ENCODE results near the gene CRYBA2.

The CRYBA2 gene

DNA sequence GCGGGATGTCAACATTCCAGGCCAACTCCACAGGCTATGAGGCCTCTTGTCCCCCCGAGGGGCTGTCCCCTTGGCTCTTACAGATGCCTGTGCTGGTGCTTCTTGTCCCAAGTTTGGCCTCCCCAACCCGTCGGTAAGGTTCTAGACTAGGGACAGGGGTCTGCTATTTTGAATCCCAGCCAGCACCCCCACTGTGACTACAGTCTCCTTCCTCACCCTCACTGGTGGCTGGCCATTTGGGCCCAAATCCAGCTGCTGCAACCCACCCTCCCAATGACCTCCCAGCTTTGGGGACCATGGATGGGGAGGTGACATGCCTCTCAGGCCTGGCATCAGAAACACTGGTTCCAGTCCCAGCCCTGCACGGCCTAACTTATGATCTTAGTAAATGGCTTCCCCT lies 29.4 kb upstream of the CRYBA2 start:
- no peak for DNase-seq

DNA sequence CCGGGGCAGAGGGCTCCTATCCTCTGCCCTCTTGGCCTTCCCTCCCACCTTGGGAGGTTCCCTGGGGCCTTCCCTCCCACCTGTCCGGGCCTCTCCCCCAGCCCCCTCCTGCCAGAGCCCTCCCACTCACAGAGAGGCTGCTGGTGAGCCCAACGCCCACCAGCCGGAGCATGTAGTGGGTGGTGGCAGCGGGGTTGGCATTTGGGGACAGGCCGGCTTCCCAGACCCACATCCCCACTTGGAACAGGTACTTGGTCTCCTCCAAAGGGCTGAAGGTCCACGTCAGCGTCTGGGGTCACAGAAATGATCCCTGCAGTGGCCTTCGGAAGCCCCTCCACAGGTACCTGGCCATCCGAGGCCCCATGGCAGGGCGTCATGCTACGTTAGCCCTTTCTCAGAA lies 28.8 kb upstream of the CRYBA2 start:
- DNase-seq: no peak

DNA sequence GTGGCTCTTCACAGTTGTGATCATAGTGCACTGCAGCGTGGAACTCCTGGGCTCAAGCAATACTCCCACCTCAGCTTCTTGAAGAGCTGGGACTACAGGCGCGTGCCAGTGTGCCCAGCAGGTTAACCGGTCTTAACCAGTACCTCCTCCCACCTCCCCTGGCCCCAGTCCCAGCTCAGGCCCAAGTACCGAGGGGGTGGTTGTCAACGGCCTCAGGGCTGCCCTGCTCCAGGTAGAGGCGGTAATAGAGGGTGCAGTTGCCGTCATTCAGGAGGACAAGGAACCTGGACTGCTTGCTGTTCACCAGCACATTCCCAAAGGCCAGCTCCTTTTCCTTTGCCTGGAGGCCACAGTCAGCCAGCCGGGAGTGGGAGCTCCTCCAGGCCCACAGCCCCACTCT lies 28.4 kb upstream of the CRYBA2 start:
- no peak for DNase-seq

DNA sequence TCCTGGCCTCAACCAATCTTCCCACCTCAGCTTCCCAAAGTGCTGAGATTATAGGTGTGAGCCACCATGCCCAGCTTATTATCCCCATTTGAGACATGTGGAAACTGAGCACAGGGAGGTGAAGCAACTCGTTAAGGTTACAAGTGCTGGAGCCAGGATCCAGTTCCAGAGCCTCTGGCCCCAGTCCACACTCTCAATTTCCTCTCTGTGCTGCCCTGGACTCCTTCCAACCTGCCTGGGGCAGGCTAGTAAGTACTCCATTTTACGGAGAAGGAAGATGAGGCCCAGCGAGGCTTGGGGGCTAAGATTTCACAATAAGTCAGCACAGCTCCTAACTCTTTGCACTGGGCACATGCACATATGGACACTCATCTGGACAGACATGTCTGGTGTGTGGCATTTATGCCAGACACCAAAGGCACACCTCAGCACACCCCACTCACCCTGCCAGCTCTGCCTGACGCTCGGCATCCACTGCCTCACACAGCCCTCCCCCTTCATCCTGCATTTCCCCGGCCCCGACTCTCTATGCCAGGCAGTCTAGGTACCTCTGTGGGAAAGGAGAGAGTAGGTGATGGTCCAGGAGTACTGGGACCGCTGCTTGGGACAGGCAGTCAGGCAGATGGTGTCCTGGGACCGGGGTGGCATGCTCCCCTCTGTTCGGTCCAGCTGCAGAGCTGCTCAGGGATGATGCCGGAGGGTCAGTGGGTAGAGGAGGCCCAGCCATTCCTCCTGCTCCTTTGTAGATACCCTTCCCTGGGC lies 27.6 kb upstream of the CRYBA2 start:
- DNase-seq: no peak

DNA sequence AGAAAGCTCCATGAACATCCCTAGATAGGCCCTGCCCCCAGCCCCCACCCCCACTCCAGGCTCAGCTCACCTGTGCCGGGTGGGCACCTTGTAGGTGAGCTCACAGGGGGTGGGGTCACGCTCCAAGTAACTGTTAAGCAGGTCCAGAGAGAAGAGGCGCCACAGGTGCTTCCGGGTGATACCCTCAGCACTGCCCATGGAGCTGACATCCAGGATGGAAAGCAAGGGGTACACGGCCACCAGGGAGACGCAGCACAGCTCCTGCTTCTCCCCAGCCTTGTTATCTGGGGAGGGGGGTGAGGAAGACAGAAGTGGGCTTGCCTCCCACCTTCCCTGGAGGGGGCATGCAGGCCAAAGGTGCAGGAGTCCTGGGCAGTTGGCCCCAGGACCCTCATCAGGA lies 26.2 kb upstream of the CRYBA2 start:
- no peak for DNase-seq

DNA sequence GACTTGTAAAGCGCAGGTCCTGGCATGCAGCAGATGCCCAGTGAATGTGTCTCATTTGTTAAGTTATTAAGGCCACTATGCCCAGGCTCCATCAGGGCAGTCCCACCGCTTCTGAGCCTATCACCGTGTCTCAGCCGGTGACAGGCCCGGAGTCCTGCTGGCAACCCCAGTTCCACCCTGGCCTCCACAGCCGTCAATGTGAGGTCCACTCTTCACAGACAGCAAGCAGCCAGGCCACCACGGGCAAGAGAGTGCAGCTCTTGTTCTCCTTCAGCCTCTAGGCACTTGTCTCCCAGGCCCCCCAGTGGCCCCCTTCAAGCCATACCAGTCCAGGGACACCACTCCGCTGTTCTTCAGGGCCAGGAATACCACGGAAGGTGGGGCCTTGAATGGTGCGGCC lies 25.5 kb upstream of the CRYBA2 start:
- no peak for DNase-seq

DNA sequence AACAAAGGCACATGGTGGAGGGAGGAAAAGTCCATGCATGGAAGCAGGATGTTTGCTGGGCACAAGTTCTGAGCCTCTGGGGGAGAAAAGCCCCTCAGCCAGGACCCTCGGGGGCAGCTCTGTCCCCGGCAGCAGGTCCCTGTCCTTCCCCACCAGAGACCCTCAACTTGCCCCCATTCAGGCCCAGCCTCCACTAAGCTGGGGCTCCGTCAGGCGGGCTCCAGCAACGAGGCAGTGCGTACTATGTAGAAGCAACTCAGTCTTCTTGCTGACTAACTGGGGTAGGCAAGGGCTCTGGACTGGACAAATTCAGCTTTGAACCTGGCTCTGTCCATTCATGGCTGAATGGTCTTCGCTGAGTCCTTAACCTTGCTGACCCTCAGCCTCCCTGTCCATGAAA lies 25.1 kb upstream of the CRYBA2 start:
- DNase-seq: no peak

DNA sequence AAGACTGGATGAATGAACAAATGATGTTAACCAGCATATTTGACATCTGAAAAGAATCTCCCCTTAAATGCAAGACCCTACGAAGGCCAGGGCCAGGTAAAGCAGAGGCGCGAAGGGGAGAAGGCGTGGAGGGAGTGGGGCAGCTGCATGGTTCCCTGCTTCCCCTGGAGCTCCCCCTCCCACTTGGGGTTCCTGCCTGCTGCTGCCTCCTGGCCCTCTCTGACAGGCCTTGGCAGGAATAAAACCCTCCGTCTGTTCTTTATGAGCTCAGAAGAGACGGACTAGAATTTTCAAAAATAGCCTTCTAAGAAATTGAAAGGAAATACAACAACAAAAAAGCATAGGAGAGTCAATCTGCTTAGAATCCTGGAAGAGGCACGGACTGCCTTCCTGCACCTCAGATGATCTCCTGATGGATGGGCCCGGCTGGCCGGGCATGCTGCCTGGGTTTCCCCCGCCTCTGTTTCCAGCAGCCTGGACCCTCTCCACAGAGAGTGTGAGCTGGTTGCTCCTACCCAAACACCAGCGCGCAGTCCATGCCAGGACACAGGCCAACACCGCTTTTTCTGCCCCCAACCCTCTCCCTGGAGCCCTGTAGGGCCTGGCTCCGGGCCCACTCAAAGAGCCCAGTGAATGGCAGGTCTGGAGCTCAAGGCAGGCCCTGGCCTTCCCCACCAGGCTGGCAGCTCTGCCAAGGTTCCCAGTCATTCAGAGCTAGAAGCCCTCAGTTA lies 24.1 kb upstream of the CRYBA2 start:
- DNase-seq: no peak

DNA sequence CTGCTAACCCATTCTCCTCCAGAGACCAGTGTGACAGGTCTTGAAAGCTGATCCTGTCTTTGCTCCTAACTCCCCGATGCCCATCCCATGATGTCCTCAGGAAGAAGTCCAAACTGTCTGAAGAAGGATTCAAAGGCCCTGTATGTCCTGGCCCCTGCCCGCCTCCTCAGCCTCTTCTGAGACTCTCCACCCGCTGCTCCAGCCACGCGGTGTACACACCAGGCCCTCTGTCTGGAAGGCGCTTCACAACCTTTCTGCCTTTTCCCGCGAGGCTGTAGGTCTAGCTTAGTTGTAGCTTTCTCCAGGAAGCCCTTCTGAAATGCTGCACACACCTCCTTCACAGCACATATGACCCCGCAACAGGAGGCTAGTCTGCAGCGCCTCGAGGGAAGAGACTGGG lies 23.5 kb upstream of the CRYBA2 start:
- no peak for DNase-seq

DNA sequence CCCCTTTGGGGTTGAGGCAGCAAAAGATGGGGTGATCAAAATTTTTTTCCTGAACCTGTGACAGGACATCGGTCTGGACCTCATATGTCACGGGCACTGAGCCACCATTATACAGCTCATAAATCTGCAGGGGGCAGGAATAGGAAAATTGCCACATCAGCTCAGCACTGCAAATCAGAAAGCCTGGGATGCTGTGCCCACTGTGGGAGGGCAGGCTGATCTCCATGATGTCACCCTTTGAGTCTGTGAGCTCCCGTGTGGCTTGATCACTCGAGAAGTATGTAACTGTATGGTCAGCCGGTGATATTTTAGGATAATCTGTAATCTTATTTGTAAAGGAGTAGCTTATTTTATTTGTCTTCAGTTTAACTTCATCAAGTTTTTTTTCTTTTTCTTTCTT lies 17.7 kb upstream of the CRYBA2 start:
- no peak for DNase-seq

DNA sequence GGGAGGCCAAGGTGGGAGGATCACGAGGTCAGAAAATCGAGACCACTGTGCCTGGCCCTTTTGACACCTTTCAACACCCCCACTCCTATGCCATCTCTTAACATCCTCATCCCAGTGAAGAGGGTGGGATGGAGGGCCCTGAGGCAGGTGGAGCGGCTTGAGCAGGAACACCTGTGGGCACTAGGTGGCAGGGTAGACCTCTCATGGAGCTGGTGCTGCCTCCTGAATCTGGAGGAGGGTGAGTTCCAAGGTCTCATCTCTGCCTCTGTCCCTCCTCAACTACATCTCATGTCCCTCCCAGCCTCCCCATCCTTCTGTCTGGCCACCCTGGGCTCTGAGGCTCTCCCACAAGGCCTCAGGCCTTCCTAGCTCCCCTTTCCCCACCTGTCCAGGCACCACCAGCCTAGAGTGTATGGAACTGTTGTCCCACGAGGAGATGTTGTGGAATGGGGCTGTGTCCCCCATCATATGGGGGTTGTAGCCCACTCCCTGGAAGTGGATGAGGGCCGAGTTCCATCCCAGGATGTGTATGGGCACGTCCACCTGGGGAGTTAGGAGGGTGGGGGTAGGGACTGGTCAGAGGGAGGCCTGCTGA lies 17.0 kb upstream of the CRYBA2 start:
- no peak for DNase-seq

DNA sequence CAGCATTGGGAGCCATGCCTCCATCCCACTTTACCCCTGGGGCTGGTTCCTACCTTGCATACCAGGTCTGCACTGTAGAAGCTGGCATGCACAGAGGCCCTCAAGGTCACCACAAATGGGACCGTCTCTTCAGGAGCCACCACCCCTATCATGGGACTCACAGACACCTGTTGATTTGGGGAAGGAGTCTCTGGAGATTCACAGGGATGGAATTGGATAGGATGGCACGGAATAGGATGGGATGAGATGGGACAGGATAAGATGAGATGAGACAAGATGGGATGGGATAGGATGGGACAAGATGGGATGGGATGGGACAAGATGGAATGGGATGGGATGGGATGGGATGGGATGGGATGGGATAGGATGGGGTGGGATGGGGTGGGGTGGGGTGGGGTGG lies 16.1 kb upstream of the CRYBA2 start:
- no peak for DNase-seq

DNA sequence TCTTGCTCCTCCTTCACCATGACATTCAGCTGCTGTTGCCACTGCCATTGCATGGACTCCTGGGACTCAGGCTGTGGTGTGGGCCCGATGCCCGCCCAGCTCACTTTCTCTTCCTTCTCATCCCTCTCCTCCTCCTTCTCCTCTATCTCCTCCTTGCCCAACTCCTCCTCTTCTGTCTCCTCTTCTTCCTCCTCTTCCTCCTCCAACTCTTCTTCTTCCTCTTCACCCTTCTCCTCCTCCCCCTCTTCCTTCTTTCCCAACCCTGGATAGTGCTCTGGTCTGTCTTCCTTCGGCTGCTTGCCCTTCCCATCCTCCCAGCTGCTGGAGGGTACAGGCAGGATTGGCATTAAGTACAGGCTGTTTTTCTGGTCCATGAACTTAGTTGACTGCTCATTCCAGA lies 10.8 kb upstream of the CRYBA2 start:
- DNase-seq: no peak

DNA sequence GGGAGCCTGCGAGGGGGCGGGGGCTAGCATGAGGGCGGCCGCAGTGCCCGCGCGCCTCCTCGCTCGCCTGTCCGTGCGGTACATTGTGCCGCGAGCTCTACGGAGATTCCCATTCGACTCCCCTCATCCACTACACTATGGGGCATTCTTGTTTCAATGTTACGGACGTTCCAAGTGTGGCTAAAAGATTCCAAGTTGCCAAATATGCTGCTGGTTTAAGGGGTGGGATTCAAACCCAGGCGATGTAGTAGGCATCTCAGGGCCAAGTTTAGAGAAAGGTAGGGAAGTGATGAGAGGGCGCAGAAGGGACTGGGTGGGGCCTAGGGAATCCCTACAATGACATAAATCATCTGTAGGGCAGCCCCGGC lies 10.0 kb upstream of the CRYBA2 start:
- DNase-seq: no peak

DNA sequence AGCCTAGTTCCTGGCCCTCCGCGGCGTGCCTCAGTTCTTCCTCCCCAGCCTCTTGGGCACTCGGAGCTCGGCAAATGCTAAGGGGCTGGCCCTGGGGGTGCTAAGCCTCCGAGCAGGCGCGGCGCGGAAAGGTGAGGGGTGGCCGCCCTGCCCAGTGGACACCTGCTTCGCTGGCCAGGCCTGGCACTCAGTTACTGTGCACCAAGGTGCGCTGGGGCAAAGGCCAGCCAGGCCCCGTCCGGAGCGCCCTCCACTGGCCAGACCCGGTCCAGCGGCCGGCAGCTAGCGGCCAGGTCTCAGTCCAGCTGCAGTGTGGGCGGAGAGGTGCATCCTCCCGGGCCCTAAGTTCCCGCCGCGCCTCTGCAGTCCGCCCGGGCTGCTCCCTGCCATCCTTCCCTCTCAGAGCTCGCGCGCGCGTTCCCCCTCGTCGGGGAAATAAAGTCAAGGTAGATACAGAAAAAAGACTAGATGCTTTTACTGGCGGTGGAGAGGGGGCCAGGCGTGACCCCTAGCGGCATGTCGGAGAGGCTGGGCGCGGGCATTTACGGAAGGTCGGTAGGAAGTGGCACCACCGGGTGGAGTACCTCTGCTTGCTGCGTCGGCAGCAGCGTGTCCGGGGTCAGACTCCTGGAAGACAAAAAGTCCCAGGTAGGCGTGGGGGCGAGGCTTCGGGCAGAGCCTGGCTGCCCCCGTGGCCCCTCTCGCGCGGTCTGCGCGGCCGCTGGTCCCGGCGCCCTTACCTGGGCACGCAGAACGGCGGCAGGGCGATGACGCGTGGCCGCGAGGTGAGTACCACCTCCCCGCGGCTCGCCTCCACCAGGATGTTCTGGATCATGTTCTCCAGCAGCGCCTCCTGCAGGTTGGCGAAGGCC lies 9.4 kb upstream of the CRYBA2 start:
- DNase-seq: no peak

DNA sequence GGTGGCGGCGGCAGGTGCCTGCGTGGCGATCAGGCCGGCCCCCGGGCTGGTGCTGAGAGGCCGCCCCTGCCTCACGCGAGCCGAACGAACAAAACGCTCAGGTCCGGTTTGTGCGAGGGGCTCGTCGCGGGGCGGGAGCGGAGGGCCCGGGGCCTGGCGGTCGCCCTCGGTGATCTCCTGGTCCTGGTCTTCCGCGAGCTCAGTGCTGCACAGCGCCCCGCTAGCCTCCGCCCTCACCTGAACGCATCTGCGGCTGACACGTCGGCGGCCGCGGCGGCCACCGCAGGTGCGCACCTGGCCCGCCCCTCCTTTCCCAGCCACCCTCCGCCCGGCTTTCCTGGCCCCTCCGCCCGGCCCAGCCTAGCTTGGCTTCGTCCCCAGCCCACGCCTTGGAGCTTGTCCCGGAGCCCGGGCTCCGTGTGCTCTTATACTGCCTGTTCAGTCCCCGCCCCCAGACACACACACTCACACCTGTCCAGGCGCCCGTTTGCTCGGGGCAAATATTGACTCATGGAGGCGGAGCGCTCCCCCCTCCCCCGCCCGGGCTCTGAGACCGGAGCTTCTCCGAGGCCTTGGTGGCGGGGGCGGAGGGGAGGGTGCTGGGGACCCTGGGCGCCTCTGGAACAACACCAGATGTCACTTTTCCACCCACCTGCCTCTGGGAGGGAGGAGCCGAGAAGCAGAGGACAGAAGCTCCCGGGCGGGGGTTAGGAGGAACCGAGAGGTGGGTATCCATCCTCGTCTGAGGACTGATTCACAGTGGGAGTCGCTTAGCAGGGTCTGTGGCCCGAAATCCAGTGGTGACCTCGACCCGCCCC lies 8.6 kb upstream of the CRYBA2 start:
- no peak for DNase-seq

DNA sequence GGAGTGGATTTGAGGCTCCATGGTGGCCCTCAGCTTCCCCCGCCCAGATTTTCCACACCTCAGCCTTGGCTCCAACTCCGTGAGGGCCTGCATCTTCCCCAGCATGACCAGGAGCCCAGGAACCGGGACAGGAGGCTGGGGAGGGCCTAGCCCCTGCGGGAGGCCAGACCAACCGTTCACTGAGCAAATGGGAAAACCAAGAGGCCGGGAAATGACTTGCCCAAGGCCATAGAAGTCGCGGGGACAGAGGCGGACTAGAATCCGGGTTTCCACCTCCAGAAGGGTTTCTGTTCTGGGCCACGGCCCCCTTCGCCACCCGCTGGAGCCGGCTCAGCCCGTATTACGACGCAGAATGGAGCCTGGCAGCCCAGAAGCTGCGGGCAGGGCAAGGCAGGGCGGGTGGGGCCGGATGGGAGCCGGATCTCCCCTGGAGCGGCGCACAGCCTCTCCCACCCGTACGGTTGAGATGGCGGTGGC lies 7.9 kb upstream of the CRYBA2 start:
- no peak for DNase-seq

DNA sequence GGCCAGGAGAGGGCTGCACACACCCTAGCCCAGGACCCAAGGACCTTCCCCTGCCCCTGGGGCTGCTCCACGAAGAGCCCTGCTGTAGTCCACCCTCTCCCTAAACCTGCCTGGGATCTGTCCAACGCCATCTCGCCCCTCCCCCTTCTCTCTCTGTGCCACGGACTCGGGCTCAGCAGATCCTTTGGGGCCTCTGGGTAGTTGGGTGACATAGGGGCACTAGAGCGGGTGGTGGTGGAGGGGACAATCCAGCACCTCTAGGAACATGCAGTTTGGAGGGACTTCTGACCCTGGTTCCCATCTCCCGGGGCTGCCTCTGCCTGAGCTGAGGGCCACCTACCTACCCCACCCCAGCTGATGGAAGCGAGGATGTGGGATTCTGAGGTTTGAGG lies 7.3 kb upstream of the CRYBA2 start:
- DNase-seq: no peak

DNA sequence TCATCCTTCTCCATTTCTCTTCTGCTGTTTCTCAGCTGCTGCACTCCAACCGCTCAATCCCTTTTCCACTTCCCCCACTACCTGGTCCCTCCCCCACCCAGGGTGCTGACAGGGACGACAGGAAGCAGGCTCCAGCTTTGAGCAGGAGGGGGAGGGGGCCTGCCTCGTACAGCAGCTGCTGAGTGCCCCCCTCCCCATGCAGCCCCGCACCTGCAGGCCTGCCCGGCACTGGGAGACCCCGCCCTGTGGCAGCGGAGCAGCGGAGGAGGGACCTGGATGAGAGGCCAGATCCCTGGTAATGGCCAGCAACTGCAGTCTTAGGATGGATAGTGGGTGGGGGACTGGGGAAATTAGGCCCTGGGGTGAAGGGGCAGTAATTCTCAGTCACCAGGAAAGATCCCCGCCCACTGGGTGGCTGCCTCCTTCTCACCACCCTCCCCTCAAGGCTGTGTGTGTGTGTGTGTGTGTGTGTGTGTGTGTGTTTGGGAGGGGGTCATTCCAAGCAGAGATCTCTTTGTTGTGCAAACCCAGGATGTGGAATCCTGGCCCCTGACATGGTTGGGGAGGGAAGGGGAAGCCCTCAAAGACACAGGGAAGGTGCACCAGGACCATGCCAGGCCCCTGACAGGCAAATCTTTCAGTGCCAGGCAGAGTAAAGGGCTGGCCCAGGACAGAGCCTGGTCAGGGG lies 6.8 kb upstream of the CRYBA2 start:
- DNase-seq: no peak

DNA sequence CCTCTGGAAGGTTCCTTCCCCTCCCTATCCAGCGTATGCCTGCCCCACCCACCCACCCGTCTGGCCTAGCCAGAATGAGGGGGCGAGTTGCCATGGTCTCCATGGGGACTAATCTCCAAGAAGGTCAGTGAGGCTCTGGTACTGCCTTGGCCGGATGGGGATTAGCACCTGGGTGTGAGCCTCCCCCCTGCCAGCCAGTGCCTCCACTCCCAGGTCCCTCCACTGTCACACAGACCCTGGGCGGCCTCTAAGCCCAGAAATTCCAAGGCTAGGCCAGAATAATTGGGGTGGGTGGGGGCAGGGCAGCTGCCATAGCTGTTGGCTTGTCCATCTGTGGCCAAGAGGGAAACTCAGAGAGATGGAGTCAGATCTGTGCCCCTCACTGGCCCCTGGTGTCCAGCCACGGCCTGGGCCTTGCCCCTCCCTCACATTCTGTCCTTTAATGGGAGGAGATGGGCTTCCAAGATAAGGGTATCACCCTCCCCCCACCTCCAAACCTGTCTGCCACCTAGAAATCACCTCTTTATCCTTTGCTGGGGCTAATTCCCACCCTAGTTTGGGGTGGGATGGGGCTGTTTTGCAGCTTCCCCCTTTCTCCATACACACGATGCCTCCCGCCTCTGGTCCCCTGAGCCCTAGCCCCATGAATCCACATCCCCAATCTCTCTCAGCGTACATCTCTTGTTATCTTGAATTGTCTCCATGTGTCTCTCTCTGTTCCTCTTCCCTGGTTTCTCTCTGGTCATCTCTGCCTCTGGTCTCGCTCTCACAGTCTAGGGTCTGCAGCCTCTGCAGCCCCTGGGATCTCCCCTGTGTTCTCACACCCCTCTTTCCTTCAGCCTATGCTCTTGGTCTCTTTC lies 6.0 kb upstream of the CRYBA2 start:
- DNase-seq: no peak

All from inflammatory macrophage treated with lipopolysaccharide for 1 hour (primary cell).